ENCODE results near the gene MCTP2. TPM values are rescaled to one million over a fixed set of nuclear protein-coding genes. Genes with fewer than 3 reads are reported as not detected.

Gene MCTP2
- total and polyA plus RNA-seq, 2 of the 13 experiments (the other 11 are each of a cell fraction or from before 2014, with no cell fraction given) = 5.1 to 8.6 TPM

- Histone ChIP-seq H3K4me3 (replicated peaks in 1 of 3; ENCODE audit: insufficient read depth in 1 of 3, low read depth in 2 of 3, low read length in 3 of 3) (peak overlapping the region; percentile 68 to 74 (median 69)), H2AFZ (ENCODE audit: low read length) (no peak overlapping the region), H3K27ac (ENCODE audit: extremely low read length, insufficient read depth, low read length) (peak overlapping the region; percentile 24), H3K4me1 (ENCODE audit: insufficient read depth, low read length) (peaks cover 6% of the 10 kb centered on the region; the same call in 1 of the 2 replicates), H3K9ac (ENCODE audit: insufficient read depth, low read depth, low read length) (peak overlapping the region; percentile 65), H3K27me3 (ENCODE audit: control insufficient read depth in 1 of 2, insufficient read depth in 2 of 2, low read length in 2 of 2) (no peaks in the 10 kb centered on the region; a peak in 1 of 5 replicates), H3K36me3 (replicated peaks in 1 of 2; ENCODE audit: control insufficient read depth in 1 of 2, insufficient read depth in 2 of 2, low read length in 2 of 2) (no peaks in the 10 kb centered on the region), H3K9me3 (ENCODE audit: low read length) (no peaks in the 10 kb centered on the region), H4K20me1 (ENCODE audit: insufficient read depth, low read length) (no peaks in the 10 kb centered on the region), H3K4me2 (ENCODE audit: low read depth, low read length) (peak overlapping the region; percentile 73), H3K79me2 (ENCODE audit: insufficient read depth, low read length) (peaks cover 11% of the 10 kb centered on the region)
- intact Hi-C loops (cut with micrococcal nuclease; ENCODE audit: unreplicated experiment) (loop anchor here (2.0 kb wide), 3 partner anchors 23 to 91 kb away; no protein-coding TSS in a partner anchor), in situ Hi-C loops (cut with HindIII; ENCODE audit: extremely low pct_ligation_motif_present, low pct_unique_long_range_greater_than_20kb) (no loop called here)
- 23% methylated on average over 22 of the region's 25 CpGs for WGBS (ENCODE audit: low lambda C conversion rate)
- ATAC-seq (peak; percentile 78), DNase-seq (ENCODE audit: low spot score) (peak; percentile 7), FAIRE-seq (no peak)
- ChIA-PET CTCF (ENCODE audit: low intra/inter-chr PET ratio, low total read pairs) (no interaction called here), POLR2A (interaction anchor here (2.3 to 2.4 kb wide), 2 partner anchors 16 to 22 kb away, joined by 9 to 21 read pairs; no protein-coding TSS in a partner anchor)
- BruUV-seq (replicated peaks) = TSS peak; percentile 54
- TF ChIP-seq ZNF687 (CRISPR knock-in tag; IDR thresholded peaks at IDR 0.05) (peak; percentile 6; the same call in 1 of the 2 replicates), RORA (CRISPR knock-in tag; IDR thresholded peaks at IDR 0.05) (no peak), MAFK (conservative IDR thresholded peaks at IDR 0.05 in 1 of 2, IDR thresholded peaks at IDR 0.05 in 1 of 2; ENCODE audit: low read length in 2 of 2) (peak in 1 of 2 experiments; percentile 26; a peak in 1 of 4 replicates), MTA3 (CRISPR knock-in tag; IDR thresholded peaks at IDR 0.05) (no peak), CHD2 (IDR thresholded peaks at IDR 0.05; ENCODE audit: low read depth, low read length) (no peak), THRA (CRISPR knock-in tag; IDR thresholded peaks at IDR 0.05; ENCODE audit: borderline replicate concordance) (no peak), TBP (CRISPR knock-in tag; IDR thresholded peaks at IDR 0.05) (no peak), MATR3 (CRISPR knock-in tag; IDR thresholded peaks at IDR 0.05) (no peak), CAMTA2 (CRISPR knock-in tag; IDR thresholded peaks at IDR 0.05; ENCODE audit: borderline replicate concordance) (no peak), POLR2AphosphoS2 (IDR thresholded peaks at IDR 0.05; ENCODE audit: low read depth, low read length) (no peak), GABPB1 (CRISPR knock-in tag; IDR thresholded peaks at IDR 0.05) (peak; percentile 4; the same call in 1 of the 2 replicates), MNT (IDR thresholded peaks at IDR 0.05) (no peak), ZNF672 (CRISPR knock-in tag; IDR thresholded peaks at IDR 0.05) (no peak), JDP2 (CRISPR knock-in tag; IDR thresholded peaks at IDR 0.05; ENCODE audit: borderline replicate concordance) (no peak), HNRNPK (IDR thresholded peaks at IDR 0.05; ENCODE audit: low read depth, low read length, poor library complexity, severe bottlenecking) (no peak), DPF2 (CRISPR knock-in tag; IDR thresholded peaks at IDR 0.05; ENCODE audit: borderline replicate concordance, low read depth) (no peak), NFYC (CRISPR knock-in tag; IDR thresholded peaks at IDR 0.05) (no peak), RXRA (CRISPR knock-in tag; IDR thresholded peaks at IDR 0.05) (no peak)
These were observed 535 bp downstream of the MCTP2 start for GRCh38 chr15:94231723-94232468.

Data from HepG2 (cell line).